HepG2 (cell line): ENCODE measurements around the gene CAD. TPM values are rescaled to one million over a fixed set of nuclear protein-coding genes. Genes with fewer than 3 reads are reported as not detected.

Experiments used
- AGO2 ChIP-seq: fragments of 200-400 bp; formaldehyde crosslinking; optimal IDR thresholded peaks from 2 replicates; pipeline ENCODE3; 2017; ENCODE audit warnings: mild to moderate bottlenecking, low read depth, low read length, moderate library complexity
- ATF7-NPFF ChIP-seq: sonication (generic); formaldehyde crosslinking; IDR thresholded peaks from 2 replicates; pipeline ENCODE4 v1.8.1; 2023; ENCODE audit warnings: mild to moderate bottlenecking, low read depth, missing genetic modification reagents, moderate library complexity
- KLF12 ChIP-seq: sonication (generic); formaldehyde crosslinking; IDR thresholded peaks from 2 replicates; pipeline ENCODE4 v1.4.0; 2020; ENCODE audit warnings: missing genetic modification reagents, borderline replicate concordance
- MEF2D ChIP-seq: sonication (generic); formaldehyde crosslinking; IDR thresholded peaks from 2 replicates; pipeline ENCODE4 v1.5.1; 2020; ENCODE audit warnings: mild to moderate bottlenecking, missing genetic modification reagents
- NFRKB ChIP-seq: fragments of 450-650 bp; IDR thresholded peaks from 2 replicates; pipeline ENCODE4 v1.6.1; 2017
- NPAS2 ChIP-seq: sonication (generic); formaldehyde crosslinking; IDR thresholded peaks from 2 replicates; pipeline ENCODE4 v1.8.0; 2022; ENCODE audit warnings: mild to moderate bottlenecking, missing genetic modification reagents, borderline replicate concordance
- NR2F6 ChIP-seq, 2 experiments: IDR thresholded peaks; 2 replicates each; pipeline ENCODE4 v1.6.1; 2016; ENCODE audit warnings: antibody characterized with exemption in 1 of 2, mild to moderate bottlenecking in 1 of 2
- SNAI1 ChIP-seq: sonication (generic); formaldehyde crosslinking; IDR thresholded peaks from 2 replicates; pipeline ENCODE4 v1.5.0; 2020; ENCODE audit warnings: mild to moderate bottlenecking, missing genetic modification reagents, borderline replicate concordance
- SYNCRIP ChIP-seq: fragments of 200-400 bp; formaldehyde crosslinking; IDR thresholded peaks from 2 replicates; pipeline ENCODE4 v1.6.1; 2018; ENCODE audit warnings: mild to moderate bottlenecking, low read depth, low read length; ENCODE audit not compliant: insufficient read depth
- TBL1XR1 ChIP-seq: fragments of 150-350 bp; IDR thresholded peaks from 2 replicates; pipeline ENCODE4 v1.6.1; 2014; ENCODE audit warnings: borderline replicate concordance, low read length; ENCODE audit not compliant: partially characterized antibody
- TCF12 ChIP-seq, 2 experiments: fragments of 450-650 bp in 1 of 2; sonication (generic) in 1 of 2; formaldehyde crosslinking in 1 of 2; IDR thresholded peaks; 2 replicates each; pipeline versions ENCODE4 v1.6.1 to v1.8.0; 2017 to 2022; ENCODE audit warnings: antibody characterized with exemption in 1 of 2, mild to moderate bottlenecking in 1 of 2, missing genetic modification reagents in 1 of 2, moderate library complexity in 1 of 2
- ZFP1 ChIP-seq: IDR thresholded peaks from 2 replicates; pipeline ENCODE4 v1.6.1; 2016
- ZFYVE20 ChIP-seq: sonication (generic); formaldehyde crosslinking; IDR thresholded peaks from 2 replicates; pipeline ENCODE4 v1.8.0; 2023; ENCODE audit warnings: low read depth, mild to moderate bottlenecking, moderate library complexity, missing genetic modification reagents, borderline replicate concordance
- ZMYM2 ChIP-seq: sonication (generic); formaldehyde crosslinking; IDR thresholded peaks from 2 replicates; pipeline ENCODE4 v1.8.0; 2022; ENCODE audit warnings: mild to moderate bottlenecking, missing genetic modification reagents
- ZNF274 ChIP-seq: sonication (generic); formaldehyde crosslinking; IDR thresholded peaks from 2 replicates; pipeline ENCODE4 v1.5.1; 2020; ENCODE audit warnings: mild to moderate bottlenecking, missing genetic modification reagents
- ZNF333 ChIP-seq: sonication (generic); formaldehyde crosslinking; IDR thresholded peaks from 2 replicates; pipeline ENCODE4 v1.4.0; 2020; ENCODE audit warnings: mild to moderate bottlenecking, missing genetic modification reagents, borderline replicate concordance
- ZNF484 ChIP-seq: sonication (generic); formaldehyde crosslinking; IDR thresholded peaks from 2 replicates; pipeline ENCODE4 v1.5.1; 2020; ENCODE audit warnings: mild to moderate bottlenecking, low read depth, missing genetic modification reagents, borderline replicate concordance
- ZNF782 ChIP-seq: sonication (generic); formaldehyde crosslinking; IDR thresholded peaks from 2 replicates; pipeline ENCODE4 v1.4.0; 2020; ENCODE audit warnings: missing genetic modification reagents, mild to moderate bottlenecking, borderline replicate concordance
- polyA plus RNA-seq, 8 experiments: library from polyadenylated mRNA; depleted of rRNA in 3 of 8; stranded (reverse) in 7 of 8; unstranded in 1 of 8; fragments of >200 nt; fragmentation: Illumina TruSeq in 4 of 8; extraction: Trizol in 4 of 8; gene quantifications; 2 replicates each; pipeline versions ENCODE4 v1.2.1 to v1.2.3, GENCODE V29; 2011 to 2016; ENCODE audit warnings: low read depth in 4 of 8, missing spikeins in 1 of 8, mixed read lengths in 1 of 8; ENCODE audit not compliant: insufficient read depth in 1 of 8
- total RNA-seq, 5 experiments: library from RNA; depleted of rRNA; stranded (reverse); fragments of >200 nt; fragmentation: Illumina TruSeq; extraction: Trizol; gene quantifications; 2 replicates each; pipeline ENCODE4 v1.2.3, GENCODE V29; 2016; ENCODE audit warnings: low read depth in 1 of 5
- TF ChIP-seq, protein P1 (sequence below): sonication (generic); formaldehyde crosslinking; IDR thresholded peaks from 2 replicates; pipeline ENCODE4 v1.8.1; 2023; ENCODE audit warnings: mild to moderate bottlenecking, moderate library complexity, missing genetic modification reagents
- TF ChIP-seq, protein P2 (sequence below): sonication (generic); formaldehyde crosslinking; IDR thresholded peaks from 2 replicates; pipeline ENCODE4 v1.8.1; 2022; ENCODE audit warnings: mild to moderate bottlenecking, missing genetic modification reagents
- TF ChIP-seq, protein P3 (sequence below): sonication (generic); formaldehyde crosslinking; conservative IDR thresholded peaks from 2 replicates; pipeline ENCODE4 v1.4.0; 2020; ENCODE audit warnings: missing genetic modification reagents
- TF ChIP-seq, protein P4 (sequence below): sonication (generic); formaldehyde crosslinking; IDR thresholded peaks from 2 replicates; pipeline ENCODE4 v1.4.0; 2020; ENCODE audit warnings: missing genetic modification reagents, borderline replicate concordance

CAD gene
- total and polyA plus RNA-seq, 2 of the 13 experiments (the other 11 are each of a cell fraction or from before 2014, with no cell fraction given) = 21.7 to 37.0 TPM

DNA sequence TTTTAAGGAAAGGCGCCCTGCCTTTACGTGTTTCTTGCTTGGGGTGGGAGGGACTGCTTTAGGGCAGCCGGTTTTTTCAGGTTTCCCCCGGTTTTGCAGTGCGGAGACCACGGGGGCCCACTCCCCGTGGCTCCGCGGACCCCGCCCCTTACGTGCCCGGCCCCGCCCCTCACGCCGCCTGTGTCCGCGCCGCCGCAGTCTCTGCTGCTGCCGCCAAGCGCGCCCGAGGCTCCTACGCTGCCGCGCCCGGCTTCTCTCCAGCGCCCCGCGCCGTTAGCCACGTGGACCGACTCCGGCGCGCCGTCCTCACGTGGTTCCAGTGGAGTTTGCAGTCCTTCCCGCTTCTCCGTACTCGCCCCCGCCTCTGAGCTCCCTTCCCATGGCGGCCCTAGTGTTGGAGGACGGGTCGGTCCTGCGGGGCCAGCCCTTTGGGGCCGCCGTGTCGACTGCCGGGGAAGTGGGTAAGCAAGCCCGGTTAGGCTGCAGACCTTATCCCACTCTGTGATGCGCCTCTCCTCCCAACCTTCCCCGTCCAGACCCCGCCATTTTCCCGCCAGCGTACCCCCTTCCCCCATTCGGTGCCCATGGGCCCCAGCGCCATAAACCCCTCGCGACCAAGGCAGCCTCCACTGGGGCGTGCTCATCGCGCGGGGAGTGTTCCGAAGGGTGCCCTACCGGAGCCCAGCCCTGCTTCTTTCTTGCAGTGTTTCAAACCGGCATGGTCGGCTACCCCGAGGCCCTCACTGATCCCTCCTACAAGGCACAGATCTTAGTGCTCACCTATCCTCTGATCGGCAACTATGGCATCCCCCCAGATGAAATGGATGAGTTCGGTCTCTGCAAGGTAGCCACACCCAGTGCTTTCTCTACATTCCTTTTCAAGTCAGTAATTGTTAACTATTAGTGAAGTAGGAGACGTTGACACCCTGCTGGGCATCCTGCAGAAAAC is at the start of gene CAD (continued):
- peak; percentile 98 for TF ChIP-seq AGO2
- peak; percentile 73; the same call in 1 of the 2 replicates for TF ChIP-seq ATF7-NPFF
- no peak for TF ChIP-seq ZFYVE20 (CRISPR knock-in tag)
- TF ChIP-seq ZNF484 (CRISPR knock-in tag) = no peak
- TF ChIP-seq NPAS2 (CRISPR knock-in tag) = no peak
- TF ChIP-seq, protein P1, sequence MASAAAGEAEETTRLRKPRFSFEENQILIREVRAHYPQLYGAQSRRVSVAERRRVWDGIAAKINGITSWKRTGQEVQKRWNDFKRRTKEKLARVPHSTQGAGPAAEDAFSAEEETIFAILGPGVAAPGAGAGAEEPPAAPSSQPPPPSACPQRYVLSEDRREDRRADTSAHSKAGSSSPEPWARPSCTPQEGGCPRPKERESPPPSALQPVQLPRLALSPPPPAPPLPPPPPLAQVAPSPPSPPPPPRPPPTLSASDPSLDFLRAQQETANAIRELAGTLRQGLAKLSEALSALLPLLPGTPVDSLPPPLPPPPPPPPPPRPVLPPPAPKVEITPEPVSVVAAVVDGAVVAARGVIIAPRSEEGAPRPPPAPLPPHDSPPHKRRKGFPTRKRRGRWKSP = 0 out of 2 replicates have a peak, but pooled peaks have one; percentile 41
- no peak for TF ChIP-seq SYNCRIP
- no peak for TF ChIP-seq ZNF333 (CRISPR knock-in tag)
- no peak for TF ChIP-seq TCF12 (IDR thresholded peaks at IDR 0.05)
- TF ChIP-seq TCF12 (CRISPR knock-in tag; IDR thresholded peaks at IDR 0.05) = no peak
- TF ChIP-seq ZNF782 (CRISPR knock-in tag) = no peak
- TF ChIP-seq TBL1XR1 = no peak
- peak; percentile 94 for TF ChIP-seq ZNF274 (CRISPR knock-in tag)
- TF ChIP-seq SNAI1 (CRISPR knock-in tag) = no peak
- TF ChIP-seq NFRKB = no peak
- TF ChIP-seq NR2F6 (IDR thresholded peaks at IDR 0.05) = no peak
- 0 out of 2 replicates have a peak, but pooled peaks have one; percentile 11 for TF ChIP-seq NR2F6 (CRISPR knock-in tag; IDR thresholded peaks at IDR 0.05)
- no peak for TF ChIP-seq MEF2D (CRISPR knock-in tag)
- no peak for TF ChIP-seq ZMYM2 (CRISPR knock-in tag)
- no peak for TF ChIP-seq ZFP1
- TF ChIP-seq, protein P2, sequence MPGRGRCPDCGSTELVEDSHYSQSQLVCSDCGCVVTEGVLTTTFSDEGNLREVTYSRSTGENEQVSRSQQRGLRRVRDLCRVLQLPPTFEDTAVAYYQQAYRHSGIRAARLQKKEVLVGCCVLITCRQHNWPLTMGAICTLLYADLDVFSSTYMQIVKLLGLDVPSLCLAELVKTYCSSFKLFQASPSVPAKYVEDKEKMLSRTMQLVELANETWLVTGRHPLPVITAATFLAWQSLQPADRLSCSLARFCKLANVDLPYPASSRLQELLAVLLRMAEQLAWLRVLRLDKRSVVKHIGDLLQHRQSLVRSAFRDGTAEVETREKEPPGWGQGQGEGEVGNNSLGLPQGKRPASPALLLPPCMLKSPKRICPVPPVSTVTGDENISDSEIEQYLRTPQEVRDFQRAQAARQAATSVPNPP (CRISPR knock-in tag) = peak; percentile 84; the same call in 1 of the 2 replicates
- TF ChIP-seq, protein P3, sequence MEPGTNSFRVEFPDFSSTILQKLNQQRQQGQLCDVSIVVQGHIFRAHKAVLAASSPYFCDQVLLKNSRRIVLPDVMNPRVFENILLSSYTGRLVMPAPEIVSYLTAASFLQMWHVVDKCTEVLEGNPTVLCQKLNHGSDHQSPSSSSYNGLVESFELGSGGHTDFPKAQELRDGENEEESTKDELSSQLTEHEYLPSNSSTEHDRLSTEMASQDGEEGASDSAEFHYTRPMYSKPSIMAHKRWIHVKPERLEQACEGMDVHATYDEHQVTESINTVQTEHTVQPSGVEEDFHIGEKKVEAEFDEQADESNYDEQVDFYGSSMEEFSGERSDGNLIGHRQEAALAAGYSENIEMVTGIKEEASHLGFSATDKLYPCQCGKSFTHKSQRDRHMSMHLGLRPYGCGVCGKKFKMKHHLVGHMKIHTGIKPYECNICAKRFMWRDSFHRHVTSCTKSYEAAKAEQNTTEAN = peak; percentile 81
- TF ChIP-seq KLF12 (CRISPR knock-in tag) = no peak
- TF ChIP-seq, protein P4, sequence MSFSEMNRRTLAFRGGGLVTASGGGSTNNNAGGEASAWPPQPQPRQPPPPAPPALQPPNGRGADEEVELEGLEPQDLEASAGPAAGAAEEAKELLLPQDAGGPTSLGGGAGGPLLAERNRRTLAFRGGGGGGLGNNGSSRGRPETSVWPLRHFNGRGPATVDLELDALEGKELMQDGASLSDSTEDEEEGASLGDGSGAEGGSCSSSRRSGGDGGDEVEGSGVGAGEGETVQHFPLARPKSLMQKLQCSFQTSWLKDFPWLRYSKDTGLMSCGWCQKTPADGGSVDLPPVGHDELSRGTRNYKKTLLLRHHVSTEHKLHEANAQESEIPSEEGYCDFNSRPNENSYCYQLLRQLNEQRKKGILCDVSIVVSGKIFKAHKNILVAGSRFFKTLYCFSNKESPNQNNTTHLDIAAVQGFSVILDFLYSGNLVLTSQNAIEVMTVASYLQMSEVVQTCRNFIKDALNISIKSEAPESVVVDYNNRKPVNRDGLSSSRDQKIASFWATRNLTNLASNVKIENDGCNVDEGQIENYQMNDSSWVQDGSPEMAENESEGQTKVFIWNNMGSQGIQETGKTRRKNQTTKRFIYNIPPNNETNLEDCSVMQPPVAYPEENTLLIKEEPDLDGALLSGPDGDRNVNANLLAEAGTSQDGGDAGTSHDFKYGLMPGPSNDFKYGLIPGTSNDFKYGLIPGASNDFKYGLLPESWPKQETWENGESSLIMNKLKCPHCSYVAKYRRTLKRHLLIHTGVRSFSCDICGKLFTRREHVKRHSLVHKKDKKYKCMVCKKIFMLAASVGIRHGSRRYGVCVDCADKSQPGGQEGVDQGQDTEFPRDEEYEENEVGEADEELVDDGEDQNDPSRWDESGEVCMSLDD = no peak
